A549 (cell line): ENCODE measurements around the gene RHCE.

ENCODE experiments used
- CTCF ChIP-seq: fragments of >200 bp; sonication (Bioruptor Twin); formaldehyde crosslinking; IDR thresholded peaks from 3 replicates; pipeline ENCODE4 v1.5.1; 2016
- RNF2 ChIP-seq: fragments of 200-600 bp; sonication (generic); IDR thresholded peaks from 2 replicates; pipeline ENCODE4 v1.6.1; 2016; ENCODE audit warnings: low read depth, mild to moderate bottlenecking, antibody characterized with exemption, moderate library complexity, borderline replicate concordance

GRCh38 chr1:25342846-25343245, 77.8 kb downstream of the RHCE start:
- TF ChIP-seq CTCF (no peak), RNF2 (no peak)
